Brain pericyte (primary cell): Measurements from ENCODE around the gene TENT4A.
"Not testable (repeated sequence)": the region's sequence is repeated elsewhere in the genome, so short reads cannot be mapped to it uniquely, and the experiment has no call there.

Source experiments
- DNase-seq: peaks from one replicate; pipeline ENCODE4 v3.0.0-alpha.2; 2012; ENCODE audit warnings: low read depth, low spot score

Gene TENT4A

DNA sequence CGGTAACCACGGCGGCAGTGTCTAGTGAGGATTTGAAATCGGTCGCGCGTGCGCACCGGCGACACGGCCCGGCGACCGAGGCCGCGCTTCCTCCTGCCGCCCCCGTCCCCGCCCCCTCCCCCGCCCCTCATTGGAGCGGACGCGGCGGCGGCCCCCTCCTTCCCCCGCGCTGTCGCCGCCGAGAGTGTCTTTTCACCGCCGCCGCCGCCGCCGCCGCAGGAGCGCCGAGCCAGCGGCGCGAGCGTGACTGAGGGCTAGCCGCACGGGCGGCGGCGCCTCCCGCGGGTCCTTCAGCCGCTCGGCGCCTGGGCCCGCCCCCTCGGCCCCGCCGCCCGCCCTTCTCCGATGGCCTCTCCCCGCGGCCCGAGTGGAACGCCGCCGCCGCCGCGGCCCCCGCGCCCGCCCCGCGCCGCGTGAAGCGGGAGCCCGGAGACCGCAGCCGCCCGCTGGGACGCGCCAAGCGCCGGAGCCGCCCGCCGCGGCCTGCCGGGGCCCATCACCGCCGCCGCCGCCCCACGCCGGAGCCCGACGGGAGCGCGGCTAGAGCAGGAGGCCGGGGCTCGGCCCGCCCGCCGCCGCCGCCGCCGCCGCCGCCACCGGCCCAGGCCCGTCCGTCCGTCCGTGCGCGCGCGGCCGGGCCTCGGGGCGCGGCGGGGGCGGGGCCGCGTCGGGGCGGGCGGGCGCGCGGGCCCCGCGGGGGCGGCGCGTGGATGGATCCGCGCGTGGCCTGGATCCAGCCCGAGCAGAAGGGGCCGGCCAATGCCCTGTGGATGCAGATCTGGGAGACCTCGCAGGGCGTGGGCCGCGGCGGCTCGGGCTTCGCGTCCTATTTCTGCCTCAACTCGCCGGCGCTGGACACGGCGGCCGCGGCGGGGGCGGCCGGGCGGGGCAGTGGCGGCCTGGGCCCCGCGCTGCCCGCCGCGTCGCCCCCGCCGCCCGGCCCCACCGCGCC is at the start of gene TENT4A:
Gene TENT4A (plus strand): TSS at position 159 of the 952 bp plus-strand sequence. CDS start 552 bp downstream, at position 711.
- DNase-seq, result no peak

DNA sequence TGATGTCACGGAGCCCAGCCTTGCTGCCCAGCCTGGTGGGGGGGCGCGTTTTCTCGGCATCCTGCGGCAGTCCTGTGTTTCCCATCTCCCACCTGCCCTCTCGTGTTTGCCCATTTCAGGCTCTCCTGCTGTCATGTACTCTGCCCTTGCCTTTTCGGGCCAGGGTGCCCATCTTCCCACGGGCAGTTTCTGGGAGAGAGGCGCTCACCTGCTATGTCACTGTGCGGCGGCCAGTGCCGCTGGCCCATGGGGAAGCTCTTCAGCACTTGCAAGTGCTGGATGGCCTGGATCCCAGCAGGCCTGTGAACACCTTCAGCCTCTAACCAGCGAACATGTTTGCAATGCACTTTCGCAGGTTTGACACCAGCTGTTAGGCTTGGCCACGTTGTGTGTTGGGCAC is 46.5 kb upstream of the TENT4A start:
- DNase-seq, result no peak

DNA sequence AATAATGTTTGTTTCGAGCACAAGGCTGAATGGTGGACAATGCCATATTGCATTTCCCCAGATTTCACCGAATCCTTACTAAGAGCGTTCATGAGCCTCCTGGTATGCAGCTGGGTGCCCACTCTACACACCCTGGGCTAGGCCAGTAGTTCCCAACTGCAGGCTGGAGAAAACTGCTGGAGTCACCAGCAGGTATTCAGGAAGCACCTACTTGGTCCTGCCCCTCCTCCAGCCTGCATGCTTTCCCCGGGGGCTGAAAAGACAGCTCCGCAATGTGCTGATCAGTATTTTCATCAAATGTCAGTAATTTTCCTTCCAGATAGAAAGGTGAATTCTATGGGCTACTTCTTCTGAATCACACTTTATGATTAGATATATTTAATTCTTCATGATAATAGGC is 45.6 kb upstream of the TENT4A start:
- no peak for DNase-seq

DNA sequence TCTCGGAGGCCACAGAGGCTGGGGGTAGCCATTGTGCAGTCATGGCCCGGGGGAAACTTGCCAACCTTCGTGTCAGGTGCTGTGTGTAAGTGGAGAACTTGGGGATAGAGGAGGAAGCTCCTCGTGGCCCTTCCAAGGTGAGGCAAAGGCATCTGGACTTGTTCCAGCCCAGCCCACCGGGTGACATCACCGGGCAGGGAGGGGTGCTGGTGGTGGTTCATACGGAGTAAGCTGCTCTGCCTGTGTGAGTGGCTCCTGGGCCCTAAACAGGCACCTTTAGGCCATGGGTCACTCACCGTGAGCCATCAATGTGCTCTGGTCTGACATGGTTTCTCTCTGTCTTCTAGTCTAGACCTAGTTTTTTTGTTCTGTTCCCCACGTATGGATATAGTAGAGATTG is 44.5 kb upstream of the TENT4A start:
- DNase-seq, result not testable (repeated sequence)

DNA sequence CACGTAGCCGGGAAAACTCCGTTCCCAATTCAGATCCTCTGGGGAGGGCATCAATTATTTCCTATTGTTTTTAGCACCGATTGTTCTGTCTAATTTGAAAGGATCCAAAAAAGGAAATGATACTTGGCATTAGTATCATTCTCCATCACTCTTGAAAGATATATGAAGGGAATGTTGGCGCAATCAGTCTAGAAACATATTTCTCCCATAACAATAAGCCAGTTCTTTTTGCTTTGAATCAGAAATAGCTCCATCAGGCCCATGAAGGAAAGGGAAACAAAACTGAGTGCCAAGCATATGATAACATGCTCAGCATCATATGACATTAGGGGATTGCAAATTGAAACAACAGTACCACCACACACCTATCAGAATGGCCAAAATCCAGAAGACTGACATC is 40.2 kb upstream of the TENT4A start:
- no peak for DNase-seq

DNA sequence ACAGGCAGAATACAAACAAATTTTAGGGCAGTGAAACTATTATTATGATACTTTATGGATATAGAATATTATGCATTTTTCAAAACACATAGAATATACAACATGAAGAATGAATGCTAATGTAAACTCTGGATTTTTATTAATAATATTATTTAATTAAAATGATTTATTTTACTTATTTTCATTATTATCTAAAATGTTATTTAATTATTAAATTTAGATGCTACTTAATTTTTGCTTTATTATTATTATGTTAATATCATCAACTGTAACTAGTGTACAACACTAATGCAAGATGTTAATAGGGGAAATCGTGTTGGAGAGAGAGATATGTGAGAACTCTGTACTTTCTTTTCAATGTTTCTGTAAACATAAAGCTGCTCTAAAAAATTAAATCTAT is 39.3 kb upstream of the TENT4A start:
- DNase-seq, result no peak

DNA sequence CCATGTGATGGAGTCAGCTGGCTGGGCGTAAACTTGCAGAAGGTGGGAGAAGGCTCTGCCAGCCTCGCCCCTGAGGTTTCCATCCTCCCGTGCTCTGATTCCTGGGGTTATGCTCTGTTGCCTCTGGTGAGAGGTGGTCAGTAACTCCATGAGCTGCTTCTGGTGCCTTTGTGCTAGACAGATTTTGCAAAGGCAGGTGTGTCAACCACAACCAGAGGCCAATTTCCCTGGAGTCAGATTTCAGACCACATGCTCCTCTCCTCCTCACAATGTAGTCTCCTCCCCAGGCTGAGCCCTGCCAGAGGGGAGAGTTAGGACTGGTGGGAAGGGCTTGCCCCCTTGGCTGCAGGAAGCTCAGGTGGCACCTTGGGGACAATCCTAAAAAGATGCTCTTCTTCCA is 38.8 kb upstream of the TENT4A start:
- DNase-seq, result no peak

DNA sequence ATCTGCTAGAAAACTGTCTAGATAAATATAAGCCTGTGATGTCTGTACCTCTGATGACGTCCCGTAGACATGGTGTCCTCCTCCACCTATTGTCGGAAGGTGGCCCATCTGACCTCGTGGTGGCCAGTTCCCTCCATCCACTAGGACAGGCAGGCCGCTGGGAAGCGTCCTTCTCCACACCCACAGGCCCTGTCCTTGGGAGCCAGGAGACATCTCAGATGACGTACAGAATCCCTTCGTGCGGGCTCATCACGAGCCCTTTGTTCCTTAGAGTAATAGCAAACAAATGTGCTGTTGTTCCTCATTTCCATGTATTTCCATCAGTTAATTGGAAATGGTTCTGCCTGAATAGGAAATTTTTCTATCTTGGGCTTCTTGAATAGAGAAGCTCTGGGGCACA is 38.3 kb upstream of the TENT4A start:
- no peak for DNase-seq

DNA sequence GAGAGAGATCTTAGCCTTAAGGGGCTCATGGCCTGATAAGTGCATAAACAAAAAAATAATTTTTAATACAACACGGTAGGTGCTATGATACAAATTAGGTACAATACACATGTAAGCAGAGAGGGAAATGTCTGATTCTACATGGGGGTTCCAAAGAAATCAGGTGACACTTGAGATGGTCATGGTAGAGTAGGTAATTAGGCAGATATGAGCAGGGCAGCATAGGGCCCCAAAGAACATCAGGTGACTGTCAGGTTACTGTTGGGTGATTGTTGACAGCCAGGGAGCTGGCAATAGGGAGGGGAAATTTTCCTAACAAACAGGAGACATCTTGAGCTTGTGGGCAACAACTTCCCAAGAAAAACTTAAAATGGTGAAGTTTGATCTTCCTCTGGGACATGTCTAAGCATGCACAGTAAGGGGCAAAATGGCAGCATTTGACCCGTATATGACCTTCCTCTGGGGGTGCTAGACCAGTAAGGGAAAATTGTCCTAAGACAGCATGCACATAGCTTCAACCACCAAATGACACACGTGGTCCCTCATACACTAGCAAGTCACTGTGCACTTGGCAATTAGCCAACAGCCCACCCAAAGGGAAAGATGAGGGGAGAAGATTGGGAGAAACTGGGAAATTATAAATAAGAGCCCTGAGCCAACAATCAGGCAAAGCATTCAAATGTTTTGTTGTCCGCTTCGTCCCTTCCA is 37.3 kb upstream of the TENT4A start:
- no peak for DNase-seq

DNA sequence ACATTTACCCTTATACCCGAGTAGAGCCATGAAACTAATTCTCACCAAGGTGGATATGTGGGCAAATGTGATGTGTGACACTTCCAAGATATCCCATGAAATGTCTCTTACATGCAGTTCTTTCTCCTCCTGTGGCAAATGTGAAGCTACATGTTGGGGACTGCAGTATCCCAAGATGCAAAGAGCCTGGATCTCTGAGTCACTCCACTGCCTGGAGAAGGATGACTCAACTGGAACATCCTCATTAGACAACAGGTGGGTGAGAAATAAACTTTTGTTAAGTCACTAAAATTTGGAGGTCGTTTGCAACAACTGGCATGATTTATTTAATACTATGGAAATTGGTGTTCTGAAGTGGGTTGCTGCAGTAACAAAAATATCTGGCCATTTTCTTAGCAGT is 36.5 kb upstream of the TENT4A start:
- no peak for DNase-seq

DNA sequence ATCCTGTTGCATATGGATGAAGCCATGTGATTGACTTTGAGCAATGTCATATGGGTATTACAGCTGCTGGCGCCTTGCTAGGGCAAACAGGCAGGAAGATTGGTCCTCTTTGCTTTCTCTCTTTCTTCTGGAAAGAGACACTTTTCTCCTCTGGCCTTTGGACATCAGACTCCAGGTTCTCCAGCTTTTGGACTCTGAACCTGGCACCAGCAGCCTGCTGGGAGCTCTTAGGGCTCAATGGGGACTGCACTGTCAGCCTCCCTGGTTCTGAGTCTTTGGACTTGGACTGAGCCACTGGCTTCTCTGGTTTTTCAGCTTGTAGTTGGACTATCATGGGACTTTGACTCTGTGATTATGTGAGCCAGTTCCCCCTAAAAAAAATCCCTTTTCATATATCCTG is 34.8 kb upstream of the TENT4A start:
- DNase-seq, result no peak

DNA sequence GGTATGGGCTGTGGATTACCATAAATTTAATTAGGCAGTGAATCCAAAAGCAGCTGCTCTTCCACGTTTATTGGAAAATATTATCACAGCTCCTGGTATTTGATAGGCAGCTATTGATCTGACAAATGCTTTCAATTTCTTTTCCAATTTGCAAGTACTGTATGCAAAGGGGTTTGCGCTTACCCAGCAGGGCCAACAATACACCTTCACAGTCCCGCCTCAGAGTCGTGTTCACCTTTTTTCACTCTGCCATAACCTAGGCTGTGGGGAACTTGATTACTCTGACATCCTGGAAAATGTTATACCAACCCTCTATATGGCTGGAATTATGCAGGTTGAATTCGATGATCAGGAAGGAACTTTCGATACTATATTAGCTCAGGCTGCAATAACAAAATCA is 32.3 kb upstream of the TENT4A start:
- DNase-seq, result no peak

DNA sequence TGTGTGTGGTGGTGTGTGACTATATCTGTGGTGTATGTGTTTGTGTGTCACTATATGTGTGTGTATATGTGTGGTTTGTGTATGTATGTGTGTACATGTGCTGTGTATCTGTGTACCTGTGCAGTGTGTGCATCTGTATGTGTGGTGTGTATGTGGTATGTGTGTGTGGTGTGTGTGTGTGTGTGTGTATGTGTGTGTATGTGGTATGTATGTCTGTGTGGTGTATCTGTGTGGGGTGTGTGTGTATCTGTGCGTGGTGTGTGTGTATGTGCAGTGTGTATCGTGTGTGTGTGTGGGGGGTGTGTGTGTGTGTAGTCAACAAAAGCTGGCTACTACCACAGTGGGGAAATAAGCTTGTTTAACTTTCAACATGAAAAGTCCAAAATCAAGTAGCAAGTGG is 31.6 kb upstream of the TENT4A start:
- no peak for DNase-seq

DNA sequence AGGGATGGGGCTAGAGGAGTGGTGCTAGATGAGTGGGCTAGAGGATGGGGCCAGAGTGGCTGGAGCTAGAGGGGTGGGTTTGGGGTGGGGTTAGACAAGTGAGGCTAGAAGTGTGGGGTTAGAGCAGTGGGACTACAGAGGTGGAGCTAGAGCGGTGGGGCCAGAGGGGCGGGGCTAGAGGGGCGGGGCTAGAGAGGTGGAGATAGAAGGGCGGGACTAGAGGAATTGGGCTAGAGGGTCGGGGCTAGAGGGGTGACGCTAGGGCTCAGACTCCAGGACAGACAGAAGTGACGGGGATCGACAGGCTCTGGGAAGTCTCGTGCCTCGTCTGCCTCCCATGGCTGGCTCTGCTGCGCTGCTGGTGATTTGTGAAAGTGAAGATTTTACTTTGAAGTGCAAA is 31.0 kb upstream of the TENT4A start:
- no peak for DNase-seq

DNA sequence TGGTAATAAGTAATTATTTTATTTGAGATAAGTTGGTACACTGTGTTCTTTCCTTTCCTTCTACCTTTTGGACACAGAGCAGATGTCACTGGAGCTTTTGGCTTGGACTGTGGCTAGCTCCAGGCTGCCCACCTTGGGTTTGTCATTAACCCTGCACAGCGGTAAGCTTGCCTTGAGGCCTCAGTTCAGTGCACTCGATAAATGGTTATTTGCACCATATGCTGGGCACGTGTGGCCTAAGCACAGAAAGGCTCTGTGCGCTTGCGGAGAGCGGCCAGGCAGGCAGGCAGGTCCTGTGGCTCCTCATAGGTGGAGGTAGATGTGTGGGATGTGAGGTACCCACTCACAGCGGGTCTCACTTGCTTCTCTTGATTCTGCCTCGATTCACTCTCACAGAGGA is 30.0 kb upstream of the TENT4A start:
- no peak for DNase-seq

DNA sequence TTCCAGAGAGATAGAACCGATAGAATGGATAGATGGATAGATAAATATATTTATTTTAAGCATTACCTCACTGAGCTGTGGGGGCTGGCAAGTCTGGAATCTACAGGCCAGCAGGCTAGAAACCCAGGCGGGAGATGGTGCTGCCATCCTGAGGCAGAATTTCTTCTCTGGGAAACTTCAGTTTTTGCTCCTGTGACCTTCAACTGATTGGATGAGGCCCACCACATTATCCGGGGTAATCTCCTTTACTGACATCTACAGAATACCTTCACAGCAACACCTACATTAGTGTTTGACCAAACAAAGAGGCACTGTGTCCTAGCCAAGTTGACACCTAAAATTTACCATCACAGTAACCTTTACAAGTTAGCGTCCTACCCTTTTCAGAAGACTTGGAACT is 29.2 kb upstream of the TENT4A start:
- DNase-seq, result no peak

DNA sequence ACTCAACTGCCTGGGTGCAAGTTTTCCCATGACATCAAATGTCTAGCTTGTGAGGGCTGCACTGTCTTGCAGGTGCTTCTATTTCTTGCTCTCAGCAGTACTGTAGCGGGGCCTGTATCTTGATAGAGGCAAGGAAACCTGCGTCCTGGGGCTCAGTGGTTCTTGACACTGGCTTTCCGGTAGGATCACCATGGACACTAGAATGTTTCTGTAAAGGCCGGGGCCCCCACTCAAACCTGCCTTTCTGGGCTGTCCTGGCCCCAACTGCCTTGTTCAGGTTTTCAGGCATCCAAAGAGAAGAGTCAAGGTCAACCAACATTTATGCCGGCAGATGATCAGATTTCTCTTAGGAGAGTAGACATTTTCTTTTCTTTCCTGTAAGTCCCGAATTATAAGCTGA is 26.7 kb upstream of the TENT4A start:
- DNase-seq, result no peak

DNA sequence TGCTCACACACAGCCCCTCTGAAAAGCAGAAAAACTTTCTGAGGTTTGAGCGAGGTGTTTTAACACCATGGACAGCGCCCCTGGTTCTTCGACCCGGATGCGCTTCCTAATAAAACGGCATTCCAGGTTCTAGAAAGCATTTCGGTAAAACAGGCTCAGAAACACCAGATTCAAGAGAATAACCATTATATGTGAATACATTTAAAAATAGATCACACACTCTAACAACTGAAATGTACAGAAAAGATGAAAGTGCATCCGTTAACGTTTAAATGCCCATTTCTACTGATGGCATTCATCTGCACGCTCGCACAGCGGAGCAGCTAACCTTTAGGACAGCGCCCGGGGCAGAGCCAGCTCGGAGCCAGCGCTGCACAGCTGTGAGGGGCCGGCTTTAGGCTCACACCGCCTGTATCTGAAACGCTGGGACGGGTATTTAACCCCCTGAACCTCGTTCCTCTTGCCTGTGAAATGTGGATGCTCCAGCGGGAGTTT is 26.3 kb upstream of the TENT4A start:
- DNase-seq, result no peak

DNA sequence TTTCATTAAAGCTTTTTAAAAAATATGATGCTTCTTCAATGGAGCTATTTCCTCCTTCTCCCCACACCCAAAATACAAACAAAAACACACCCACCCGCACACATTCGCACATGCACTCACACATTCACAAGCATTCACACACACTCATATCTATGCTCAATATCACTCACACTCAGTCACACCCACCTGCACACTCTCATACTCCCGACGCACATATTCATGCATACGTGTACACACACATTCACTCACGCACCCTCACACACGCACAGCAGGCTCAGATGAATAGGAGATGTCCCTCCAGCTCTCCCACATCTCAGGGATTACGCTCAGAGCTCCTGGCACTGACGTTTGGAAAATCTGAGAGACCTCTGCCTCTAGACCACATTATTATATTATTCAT is 25.7 kb upstream of the TENT4A start:
- no peak for DNase-seq

DNA sequence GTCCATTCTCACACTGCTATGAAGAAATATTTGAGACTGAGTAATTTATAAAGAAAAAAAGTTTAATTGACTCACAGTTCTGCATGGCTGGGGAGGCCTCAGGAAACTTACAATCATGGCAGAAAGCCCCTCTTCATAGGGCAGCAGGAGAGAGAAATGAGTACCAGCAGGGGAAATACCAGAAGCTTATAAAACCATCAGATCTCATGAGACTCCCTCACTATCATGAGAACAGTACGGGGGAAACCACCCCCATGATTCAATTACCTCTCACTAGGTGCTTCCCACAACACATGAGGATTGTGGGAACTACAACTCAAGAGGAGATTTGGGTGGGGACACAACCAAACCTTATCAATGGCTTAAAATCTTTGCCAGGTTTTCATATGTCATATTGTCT is 20.3 kb upstream of the TENT4A start:
- no peak for DNase-seq

DNA sequence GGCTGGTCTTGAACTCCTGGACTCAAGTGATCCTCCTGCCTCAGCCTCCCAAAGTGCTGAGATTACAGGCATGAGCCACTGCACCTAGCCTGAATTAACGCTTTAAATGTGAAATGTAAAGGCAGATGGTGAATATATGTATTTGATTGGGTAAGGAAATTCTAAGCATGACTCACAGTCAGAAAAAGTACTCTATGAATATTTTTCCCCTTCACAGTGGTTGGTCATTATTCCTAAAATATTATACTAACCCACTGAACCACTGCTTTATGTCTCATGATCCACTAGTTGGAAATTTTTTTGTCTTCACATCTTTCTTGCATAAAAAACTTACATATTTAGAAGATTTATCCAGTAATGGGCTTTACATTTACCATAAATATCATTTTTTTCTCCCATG is 14.5 kb upstream of the TENT4A start:
- no peak for DNase-seq

DNA sequence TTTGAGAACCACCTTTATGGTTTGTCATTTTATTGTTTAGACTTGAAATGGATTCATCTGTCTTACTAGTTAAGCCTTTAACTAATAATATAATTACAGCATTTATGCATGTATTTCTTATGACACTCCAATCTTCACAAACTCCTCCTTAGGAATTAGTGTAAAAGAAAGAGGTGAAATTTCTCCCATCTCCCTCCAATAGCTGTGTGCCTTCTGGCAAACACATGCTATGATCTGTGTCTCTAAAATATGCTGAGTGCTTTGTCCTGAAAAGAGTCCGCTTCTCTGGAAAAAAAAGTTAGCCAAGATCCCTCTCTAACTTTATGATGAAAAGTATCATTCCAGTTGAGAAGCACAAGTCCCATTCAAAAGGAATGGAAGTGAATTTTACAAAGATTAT is 13.9 kb upstream of the TENT4A start:
- no peak for DNase-seq
